22Rv1 (cell line): Measurements from ENCODE around the gene CYP27A1.

Experiments used
- ZFX ChIP-seq: fragments of 450-650 bp; IDR thresholded peaks from 2 replicates; pipeline ENCODE4 v1.6.1; 2017; ENCODE audit warnings: antibody characterized with exemption, borderline replicate concordance
- TF ChIP-seq, protein P1 (sequence below): fragments of 450-650 bp; IDR thresholded peaks from 2 replicates; pipeline ENCODE4 v1.5.1; 2017; ENCODE audit warnings: mild to moderate bottlenecking

DNA sequence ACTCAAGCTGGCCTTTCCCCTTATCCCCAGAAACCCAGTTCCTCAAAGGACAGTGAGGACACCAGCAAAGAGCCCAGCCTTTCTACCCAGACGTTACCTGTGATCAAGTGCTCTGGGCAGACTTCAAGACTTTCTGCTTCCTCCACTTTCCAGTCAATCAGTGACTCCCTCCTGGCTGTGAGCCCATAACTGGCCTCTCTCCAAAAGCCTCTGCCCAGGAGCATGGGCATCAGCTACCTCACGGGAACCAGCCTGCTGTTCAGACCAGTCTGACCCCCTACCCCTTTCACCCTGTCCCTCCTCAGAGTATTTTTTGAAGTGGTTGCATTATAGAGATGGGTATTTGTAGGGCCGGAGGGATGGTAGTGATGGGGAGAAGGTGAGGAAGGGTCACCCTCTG lies 27.7 kb upstream of the CYP27A1 start:
- TF ChIP-seq, protein P1, sequence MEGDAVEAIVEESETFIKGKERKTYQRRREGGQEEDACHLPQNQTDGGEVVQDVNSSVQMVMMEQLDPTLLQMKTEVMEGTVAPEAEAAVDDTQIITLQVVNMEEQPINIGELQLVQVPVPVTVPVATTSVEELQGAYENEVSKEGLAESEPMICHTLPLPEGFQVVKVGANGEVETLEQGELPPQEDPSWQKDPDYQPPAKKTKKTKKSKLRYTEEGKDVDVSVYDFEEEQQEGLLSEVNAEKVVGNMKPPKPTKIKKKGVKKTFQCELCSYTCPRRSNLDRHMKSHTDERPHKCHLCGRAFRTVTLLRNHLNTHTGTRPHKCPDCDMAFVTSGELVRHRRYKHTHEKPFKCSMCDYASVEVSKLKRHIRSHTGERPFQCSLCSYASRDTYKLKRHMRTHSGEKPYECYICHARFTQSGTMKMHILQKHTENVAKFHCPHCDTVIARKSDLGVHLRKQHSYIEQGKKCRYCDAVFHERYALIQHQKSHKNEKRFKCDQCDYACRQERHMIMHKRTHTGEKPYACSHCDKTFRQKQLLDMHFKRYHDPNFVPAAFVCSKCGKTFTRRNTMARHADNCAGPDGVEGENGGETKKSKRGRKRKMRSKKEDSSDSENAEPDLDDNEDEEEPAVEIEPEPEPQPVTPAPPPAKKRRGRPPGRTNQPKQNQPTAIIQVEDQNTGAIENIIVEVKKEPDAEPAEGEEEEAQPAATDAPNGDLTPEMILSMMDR, result no peak
- no peak for TF ChIP-seq ZFX
